ENCODE measurements around the gene UBE4B.
"Not testable (repeated sequence)": the region's sequence is repeated elsewhere in the genome, so short reads cannot be mapped to it uniquely, and the experiment has no call there.

The UBE4B gene

DNA sequence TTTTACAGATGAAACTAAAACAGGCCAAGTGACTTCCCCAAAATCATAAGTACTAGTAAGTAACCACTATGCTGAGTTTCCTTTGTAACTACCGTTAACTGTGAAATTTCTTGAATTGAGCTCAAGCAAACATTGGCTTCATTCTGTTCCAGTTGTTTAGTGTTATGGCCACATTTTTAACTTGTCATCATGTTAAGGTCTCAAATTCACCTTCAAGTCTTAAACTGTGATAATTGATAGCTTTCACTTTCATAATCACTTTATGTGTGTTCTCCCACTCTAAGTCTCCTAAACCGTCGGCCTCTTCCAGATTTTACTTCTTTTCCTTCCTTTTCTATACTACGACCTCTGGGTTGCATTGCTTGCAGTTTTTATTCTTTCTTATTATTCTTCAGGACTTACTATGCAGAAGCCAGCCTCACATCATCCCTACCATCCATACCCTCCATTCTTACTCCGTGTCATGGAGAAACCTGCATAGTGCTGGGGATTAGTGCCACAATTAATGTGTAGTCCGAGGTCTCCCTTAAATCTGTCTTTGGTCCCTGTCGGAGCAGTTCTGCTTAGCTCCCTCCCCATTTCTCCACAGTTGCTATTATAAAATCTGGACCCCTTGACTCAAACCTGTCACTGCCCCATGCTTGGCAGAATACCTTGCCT lies 183.5 kb downstream of the UBE4B start:
- H2AFZ ChIP-seq: no peak overlapping the region
- H3K4me1 ChIP-seq: no peaks in the 10 kb centered on the region
- TF ChIP-seq, protein P1, sequence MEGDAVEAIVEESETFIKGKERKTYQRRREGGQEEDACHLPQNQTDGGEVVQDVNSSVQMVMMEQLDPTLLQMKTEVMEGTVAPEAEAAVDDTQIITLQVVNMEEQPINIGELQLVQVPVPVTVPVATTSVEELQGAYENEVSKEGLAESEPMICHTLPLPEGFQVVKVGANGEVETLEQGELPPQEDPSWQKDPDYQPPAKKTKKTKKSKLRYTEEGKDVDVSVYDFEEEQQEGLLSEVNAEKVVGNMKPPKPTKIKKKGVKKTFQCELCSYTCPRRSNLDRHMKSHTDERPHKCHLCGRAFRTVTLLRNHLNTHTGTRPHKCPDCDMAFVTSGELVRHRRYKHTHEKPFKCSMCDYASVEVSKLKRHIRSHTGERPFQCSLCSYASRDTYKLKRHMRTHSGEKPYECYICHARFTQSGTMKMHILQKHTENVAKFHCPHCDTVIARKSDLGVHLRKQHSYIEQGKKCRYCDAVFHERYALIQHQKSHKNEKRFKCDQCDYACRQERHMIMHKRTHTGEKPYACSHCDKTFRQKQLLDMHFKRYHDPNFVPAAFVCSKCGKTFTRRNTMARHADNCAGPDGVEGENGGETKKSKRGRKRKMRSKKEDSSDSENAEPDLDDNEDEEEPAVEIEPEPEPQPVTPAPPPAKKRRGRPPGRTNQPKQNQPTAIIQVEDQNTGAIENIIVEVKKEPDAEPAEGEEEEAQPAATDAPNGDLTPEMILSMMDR (IDR thresholded peaks at IDR 0.05): no peak
- H3K27me3 ChIP-seq (ENCODE audit: control insufficient read depth, insufficient read depth, low read length): no peaks in the 10 kb centered on the region
- no peaks in the 10 kb centered on the region for H3K36me3 ChIP-seq (ENCODE audit: control insufficient read depth, insufficient read depth, low read length)
- H3K9ac ChIP-seq: no peak overlapping the region
- no peak overlapping the region for H3K4me2 ChIP-seq (ENCODE audit: low read length)
- no peak overlapping the region for H3K4me3 ChIP-seq (ENCODE audit: low read depth, low read length)
- H3K9me3 ChIP-seq (ENCODE audit: control insufficient read depth, low read length): no peaks in the 10 kb centered on the region
- no peak overlapping the region for H3K27ac ChIP-seq
- peaks cover 40% of the 10 kb centered on the region for H3K79me2 ChIP-seq

DNA sequence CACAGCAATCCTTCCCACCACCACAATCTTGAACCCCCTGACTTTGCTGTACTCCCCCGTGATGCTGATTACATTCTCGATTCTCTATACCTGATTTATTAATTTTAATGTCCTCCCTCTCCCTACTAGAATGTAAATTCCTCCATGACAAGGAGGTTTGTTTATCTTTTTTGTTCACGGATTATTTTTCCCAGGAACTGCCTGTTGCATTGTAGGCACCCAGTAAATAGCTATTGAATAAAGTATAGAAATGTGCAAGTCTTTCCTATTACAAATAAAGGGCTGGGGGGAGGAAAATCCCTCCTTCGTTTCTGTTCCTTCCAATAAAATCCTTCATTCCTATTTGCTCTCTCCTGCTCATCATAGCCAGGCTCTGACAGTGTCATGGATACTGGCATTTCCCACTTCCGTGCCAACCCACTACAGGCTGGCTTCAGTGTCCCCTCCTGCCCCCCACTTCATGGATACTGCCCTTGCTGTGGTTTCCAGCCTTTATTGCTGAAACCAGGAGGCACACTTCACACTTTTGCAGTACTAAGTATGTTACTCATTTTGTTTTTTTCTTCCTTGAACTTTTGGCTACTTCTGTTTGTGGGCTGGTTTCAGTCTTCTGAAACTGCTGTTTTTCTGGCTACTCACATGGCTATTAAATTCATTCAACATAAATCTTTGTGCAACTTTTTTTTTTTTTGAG lies 185.1 kb downstream of the UBE4B start:
- Histone ChIP-seq H3K79me2 (peaks cover 44% of the 10 kb centered on the region), H2AFZ (no peak overlapping the region), H3K4me3 (ENCODE audit: low read depth, low read length) (no peak overlapping the region), H3K27ac (no peak overlapping the region), H3K27me3 (ENCODE audit: control insufficient read depth, insufficient read depth, low read length) (no peaks in the 10 kb centered on the region), H3K4me2 (ENCODE audit: low read length) (no peak overlapping the region), H3K4me1 (no peaks in the 10 kb centered on the region), H3K9me3 (ENCODE audit: control insufficient read depth, low read length) (no peaks in the 10 kb centered on the region), H3K9ac (no peak overlapping the region), H3K36me3 (ENCODE audit: control insufficient read depth, insufficient read depth, low read length) (no peaks in the 10 kb centered on the region)
- TF ChIP-seq, protein P1 (IDR thresholded peaks at IDR 0.05): no peak

DNA sequence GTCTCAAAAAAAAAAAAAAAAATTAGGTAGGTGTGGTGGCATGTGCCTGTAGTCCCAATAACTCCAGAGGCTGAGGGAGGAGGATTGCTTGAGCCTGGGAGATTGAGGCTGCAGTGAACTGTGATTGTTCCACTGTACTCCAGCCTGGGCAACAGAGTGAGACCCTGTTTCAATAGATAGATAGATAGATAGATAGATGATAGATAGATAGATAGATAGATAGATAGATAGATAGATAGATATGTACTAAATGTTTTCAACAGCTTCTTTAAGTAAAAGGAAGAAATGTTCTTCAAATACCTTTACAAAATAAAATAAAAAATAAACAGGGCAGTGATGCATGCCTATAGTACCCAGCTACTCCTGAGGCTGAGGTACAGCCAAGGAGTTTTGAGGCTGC lies 187.4 kb downstream of the UBE4B start:
- Histone ChIP-seq H2AFZ (no peak overlapping the region), H3K9me3 (ENCODE audit: control insufficient read depth, low read length) (no peaks in the 10 kb centered on the region), H3K36me3 (ENCODE audit: control insufficient read depth, insufficient read depth, low read length) (no peaks in the 10 kb centered on the region), H3K4me1 (no peaks in the 10 kb centered on the region), H3K4me3 (ENCODE audit: low read depth, low read length) (no peak overlapping the region), H3K27ac (no peak overlapping the region), H3K9ac (no peak overlapping the region), H3K4me2 (ENCODE audit: low read length) (no peak overlapping the region), H3K79me2 (peaks cover 55% of the 10 kb centered on the region), H3K27me3 (ENCODE audit: control insufficient read depth, insufficient read depth, low read length) (no peaks in the 10 kb centered on the region)
- TF ChIP-seq, protein P1 (IDR thresholded peaks at IDR 0.05): no peak

DNA sequence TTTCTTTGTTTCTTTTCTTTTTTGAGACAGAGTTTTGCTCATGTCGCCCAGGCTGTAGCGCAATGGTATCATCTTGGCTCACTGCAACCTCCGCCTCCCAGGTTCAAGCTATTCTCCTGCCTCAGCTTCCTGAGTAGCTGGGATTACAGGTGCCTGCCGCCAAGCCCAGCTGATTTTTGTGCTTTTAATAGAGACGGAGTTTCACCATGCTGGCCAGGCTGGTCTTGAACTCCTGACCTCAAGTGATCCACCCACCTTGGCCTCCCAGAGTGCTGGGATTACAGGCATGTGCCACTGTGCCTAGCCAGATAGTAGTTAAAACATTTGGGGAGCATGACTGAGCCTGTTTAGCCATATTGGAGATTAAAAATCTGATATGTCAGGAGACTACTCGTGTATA lies 187.9 kb downstream of the UBE4B start:
- peaks cover 54% of the 10 kb centered on the region for H3K79me2 ChIP-seq
- H3K4me1 ChIP-seq; H3K9ac ChIP-seq; H3K27ac ChIP-seq; H2AFZ ChIP-seq; H3K27me3 ChIP-seq (ENCODE audit: control insufficient read depth, insufficient read depth, low read length); H3K36me3 ChIP-seq (ENCODE audit: control insufficient read depth, insufficient read depth, low read length); H3K4me2 ChIP-seq (ENCODE audit: low read length); H3K4me3 ChIP-seq (ENCODE audit: low read depth, low read length); H3K9me3 ChIP-seq (ENCODE audit: control insufficient read depth, low read length): not testable (repeated sequence)

DNA sequence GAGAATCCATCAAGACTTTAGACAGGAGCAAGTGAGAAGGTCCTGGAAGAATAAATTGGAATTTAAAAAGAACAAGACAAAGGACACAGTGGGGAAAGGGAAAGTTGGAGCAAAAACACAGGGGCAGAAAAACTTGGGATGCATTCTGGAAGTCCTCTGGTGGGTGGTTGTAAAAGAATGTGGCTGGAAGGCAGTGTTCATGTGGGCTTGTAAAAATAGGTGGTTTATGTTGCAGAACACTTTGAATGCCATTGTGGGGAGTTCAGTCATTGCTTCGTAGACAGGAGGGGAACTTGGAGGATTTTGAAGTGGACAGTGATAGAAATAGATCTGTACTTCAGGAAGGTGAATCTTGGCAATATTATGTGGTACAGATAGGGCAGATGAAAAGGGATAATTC lies 192.8 kb downstream of the UBE4B start:
- Histone ChIP-seq H3K27ac (no peak overlapping the region), H3K4me3 (ENCODE audit: low read depth, low read length) (no peak overlapping the region), H3K79me2 (peaks cover 36% of the 10 kb centered on the region), H3K4me1 (no peaks in the 10 kb centered on the region), H2AFZ (no peak overlapping the region), H3K27me3 (ENCODE audit: control insufficient read depth, insufficient read depth, low read length) (no peaks in the 10 kb centered on the region), H3K9me3 (ENCODE audit: control insufficient read depth, low read length) (no peaks in the 10 kb centered on the region), H3K36me3 (ENCODE audit: control insufficient read depth, insufficient read depth, low read length) (no peaks in the 10 kb centered on the region), H3K9ac (no peak overlapping the region), H3K4me2 (ENCODE audit: low read length) (no peak overlapping the region)
- TF ChIP-seq, protein P1 (IDR thresholded peaks at IDR 0.05): no peak
